Fibroblast of peridontal ligament (primary cell): ENCODE measurements around the gene USP38.
"Not testable (repeated sequence)": the region's sequence is repeated elsewhere in the genome, so short reads cannot be mapped to it uniquely, and the experiment has no call there.

Source experiments
- DNase-seq: peaks from one replicate; pipeline ENCODE4 v3.0.0-alpha.2; 2010; ENCODE audit errors: extremely low read depth

Gene USP38

DNA sequence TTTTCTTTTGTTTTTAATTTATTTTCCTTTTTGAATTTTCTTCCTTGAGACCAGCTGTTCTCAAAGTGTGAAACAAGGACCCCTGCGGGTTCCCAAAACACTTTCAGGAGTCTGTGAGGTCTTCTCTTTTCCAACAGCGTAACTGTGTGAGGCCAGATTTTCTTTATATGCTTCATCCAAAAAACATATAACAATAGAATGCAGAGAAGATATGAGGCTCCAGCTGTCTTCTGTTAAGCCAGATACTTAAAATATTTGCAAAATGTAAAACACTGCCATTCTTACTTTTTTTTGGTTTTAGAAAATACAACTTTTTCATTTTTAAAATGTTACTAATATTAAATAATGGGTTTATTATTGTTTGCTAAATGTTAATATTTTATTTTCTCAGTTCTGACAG, 27.8 kb downstream of the USP38 start:
- no peak for DNase-seq

DNA sequence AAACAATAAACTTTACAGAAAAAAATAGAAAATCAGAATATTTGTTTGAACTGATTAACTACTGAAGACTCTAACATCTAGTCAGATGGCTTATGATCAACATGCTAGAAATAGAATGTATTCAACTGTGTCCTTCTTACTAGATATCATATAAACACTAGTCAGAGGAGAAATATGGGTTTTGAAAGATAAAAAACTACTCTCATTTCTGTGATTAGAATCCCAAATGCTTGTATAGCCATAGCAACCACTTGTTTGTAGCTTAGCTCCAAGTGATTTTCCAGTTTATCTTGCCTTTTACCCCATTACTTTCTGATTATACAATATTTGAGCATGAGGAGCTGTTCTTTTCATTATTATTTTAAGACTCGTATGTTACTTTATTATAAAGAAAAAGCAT, 31.2 kb downstream of the USP38 start:
- peak; percentile 25 for DNase-seq

- no peak for DNase-seq
Observed at GRCh38 chr4:143224255-143224654, 39.5 kb downstream of the USP38 start.

- DNase-seq: no peak
Observed at GRCh38 chr4:143225167-143225566, 40.5 kb downstream of the USP38 start.

DNA sequence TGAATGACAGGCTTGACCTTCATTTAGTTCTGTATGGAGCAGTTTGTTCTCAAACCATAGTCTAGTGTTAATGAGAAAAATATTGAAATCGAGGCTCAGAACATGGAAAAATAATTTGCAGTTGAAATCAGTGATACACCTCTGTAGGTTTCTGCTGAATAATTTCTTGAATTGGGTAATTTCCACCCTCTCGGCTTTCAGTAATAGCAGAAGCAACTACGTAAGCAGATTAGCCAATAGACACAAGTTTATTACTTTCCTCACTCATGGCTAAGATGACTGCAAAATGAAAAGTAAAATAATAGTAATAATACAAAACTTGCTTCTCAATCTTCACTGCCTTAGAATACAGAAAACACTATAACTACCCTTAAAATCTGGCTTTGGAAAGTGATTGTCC, 46.0 kb downstream of the USP38 start:
- DNase-seq: no peak

DNA sequence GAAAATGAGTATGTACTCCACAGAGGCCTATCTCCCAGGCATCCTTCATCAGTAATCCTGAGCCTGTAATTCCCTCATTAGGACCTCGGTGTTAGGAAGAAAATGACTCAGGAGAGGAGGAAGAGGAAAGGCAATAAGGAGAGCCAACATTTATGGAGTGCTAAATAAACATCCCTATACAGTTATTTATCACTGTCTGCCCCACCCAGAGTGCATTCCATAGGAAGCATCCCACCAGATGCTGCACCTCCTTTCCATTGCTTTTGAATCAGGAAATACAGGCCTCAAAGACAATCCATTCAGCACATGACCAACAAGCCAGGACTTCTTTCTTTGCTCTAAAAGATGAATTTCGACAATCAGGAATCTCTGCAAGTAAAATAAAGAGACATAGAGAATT, 47.6 kb downstream of the USP38 start:
- no peak for DNase-seq

DNA sequence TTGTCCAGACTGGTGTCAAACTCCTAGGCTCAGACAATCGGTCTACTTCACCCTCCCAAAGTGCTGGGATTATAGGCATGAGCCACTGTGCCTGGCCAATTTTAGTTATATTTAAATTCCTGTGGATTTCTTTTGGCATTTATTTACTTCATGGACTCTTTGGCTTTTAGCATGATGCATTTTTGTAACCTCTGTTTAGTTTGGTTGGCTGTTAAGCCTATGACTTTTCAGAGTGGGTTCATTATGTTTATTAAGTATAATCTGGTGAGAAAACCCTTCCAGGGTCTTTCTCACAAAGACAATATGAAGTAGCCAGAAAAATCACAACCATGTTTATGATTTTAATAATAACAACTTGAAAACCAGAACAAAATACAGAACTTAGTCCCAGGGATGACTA, 49.4 kb downstream of the USP38 start:
- peak; percentile 78 for DNase-seq

DNA sequence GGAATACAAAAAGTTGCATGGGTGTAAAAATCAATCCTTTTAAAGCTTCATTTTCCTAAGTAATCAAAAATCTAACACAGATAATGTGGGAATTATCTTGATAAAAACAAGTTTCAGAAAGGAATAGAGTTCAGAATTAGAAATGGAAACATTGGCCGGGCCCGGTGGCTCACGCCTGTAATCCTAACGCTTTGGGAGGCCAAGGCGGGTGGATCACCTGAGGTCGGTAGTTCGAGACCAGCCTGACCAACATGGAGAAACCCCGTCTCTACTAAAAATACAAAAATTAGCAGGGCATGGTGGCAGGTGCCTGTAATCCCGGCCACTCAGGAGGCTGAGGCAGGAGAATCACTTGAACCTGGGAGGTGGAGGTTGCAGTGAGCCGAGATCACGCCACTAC, 52.5 kb downstream of the USP38 start:
- DNase-seq: not testable (repeated sequence)

DNA sequence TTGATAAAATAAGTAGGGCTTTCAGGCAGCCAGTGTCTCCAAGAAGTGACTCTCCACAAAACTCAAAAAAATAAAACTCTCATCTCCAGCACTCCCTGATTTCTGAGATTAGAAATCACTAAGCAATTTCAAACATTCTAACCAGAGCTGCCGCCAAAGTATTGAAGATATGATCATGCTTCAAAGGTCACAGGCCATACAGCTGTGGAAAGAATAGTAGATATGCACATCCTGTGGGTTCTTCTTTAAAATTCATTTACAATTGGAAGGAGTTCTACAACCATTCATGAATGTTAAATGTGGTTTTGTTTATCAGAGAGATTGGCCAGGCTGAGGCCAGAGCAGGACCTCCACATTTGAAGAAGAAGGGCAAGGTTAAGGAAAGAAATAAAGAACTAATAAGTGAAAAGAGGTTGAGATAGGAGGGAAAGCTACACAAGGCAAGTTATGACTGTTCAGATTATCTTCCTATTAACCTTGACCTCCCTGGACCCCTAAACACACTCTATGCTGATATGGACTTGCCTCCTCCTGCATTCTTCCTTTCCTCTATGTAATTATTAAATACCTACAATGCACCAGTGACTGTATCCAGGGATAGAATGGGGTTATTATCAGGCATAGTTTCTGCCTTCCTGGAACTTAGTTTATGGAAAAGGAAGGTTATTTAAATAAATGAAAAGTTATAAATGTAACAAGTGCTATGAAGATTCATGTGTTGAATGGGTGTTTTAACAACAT, 56.4 kb downstream of the USP38 start:
- DNase-seq: no peak

DNA sequence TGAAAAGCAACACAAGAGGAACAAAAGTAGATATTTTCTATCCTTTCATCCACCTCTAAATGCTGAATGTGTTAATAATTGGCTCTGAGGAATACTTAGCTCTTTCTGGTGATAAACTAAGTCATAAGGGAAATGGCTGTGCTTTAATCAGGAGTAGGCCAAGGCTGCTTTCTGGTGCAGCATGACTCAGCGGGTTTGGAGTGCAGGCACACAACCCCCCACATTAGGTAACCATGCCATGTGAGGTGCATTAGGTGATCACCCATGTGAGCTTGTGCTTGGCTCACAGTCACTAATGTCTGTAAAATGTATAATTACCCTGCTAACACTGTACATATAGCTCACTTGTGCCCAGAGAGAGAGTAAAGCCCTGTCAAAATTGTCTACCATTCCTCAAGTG, 57.2 kb downstream of the USP38 start:
- DNase-seq: no peak

DNA sequence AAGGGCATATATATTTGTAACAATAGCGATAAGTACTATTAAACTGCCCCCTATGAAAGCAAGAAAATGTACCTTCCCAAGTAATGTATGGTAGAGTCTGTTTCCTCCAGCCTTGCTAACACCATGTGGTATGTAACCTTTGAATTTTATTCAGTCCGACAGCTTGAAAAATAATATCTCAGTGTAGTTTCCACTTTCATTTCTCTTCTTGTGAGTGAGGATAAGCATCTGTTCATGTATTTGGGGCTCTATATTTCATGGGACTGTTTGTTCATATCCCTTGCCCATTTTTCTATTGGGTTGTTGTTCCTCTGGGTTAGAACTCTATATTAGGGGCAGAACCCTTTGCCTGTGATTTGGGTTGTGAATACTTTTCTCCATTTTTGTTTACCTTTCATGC, 58.3 kb downstream of the USP38 start:
- DNase-seq: no peak

GRCh38 chr4:143246977-143247376, 62.3 kb downstream of the USP38 start:
- DNase-seq: no peak

GRCh38 chr4:143247866-143248265, 63.1 kb downstream of the USP38 start:
- DNase-seq: no peak

GRCh38 chr4:143248827-143249226, 64.1 kb downstream of the USP38 start:
- no peak for DNase-seq

GRCh38 chr4:143250617-143251016, 65.9 kb downstream of the USP38 start:
- no peak for DNase-seq

DNA sequence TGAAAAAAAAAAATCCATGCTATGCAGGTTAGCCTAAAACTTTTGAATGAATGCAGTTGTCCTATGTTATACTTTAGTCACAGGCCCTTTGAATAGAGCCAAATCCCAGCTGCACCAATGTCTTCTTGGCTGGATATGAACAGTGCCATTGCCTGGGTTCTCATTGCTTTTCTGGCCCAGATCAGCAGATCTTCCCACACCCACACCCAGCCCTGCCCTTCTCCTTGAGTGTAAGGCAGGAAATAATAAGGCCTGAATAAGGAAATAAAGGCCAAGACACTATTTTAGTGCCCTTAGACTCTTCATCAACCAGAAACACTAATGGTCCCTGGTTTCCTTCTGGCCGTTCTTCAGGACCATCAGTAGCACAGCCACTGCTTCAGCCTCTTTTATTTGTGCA, 66.6 kb downstream of the USP38 start:
- DNase-seq: no peak

DNA sequence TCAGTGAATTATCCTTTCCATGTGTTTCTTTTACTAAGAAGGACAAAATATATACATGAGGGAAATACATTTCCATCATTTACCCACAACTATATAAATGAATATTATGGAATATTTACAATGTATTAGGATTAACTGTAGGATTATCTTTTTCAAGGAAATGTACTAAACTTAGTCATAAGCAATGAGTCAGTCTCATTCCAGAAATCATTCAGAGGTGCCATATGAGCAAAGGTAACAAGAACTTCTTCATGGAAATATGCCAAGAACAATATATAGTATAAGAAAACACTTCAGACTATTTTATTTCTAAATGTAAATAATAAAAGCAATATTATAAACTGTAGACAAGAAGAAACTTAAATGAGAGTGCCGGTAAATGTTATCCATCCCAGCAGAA, 67.1 kb downstream of the USP38 start:
- DNase-seq: no peak

DNA sequence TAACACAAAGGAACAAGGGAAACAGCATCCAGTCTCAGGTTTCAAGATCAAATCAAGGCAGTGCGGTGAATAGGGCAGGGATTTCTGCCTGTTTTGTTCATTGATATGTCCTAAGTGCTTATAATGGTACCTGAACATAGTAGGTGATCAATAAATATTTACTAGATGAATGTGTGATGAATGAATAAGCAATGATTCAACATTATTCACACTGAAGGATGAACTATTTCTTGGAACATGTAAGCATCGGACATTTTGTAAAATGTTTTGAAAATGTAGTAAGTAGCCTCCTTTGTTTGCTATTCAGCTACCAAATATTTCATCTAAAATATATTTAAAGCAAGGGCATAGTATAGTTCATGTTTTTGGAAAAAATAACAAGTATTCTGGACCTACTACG, 67.8 kb downstream of the USP38 start:
- DNase-seq: no peak

DNA sequence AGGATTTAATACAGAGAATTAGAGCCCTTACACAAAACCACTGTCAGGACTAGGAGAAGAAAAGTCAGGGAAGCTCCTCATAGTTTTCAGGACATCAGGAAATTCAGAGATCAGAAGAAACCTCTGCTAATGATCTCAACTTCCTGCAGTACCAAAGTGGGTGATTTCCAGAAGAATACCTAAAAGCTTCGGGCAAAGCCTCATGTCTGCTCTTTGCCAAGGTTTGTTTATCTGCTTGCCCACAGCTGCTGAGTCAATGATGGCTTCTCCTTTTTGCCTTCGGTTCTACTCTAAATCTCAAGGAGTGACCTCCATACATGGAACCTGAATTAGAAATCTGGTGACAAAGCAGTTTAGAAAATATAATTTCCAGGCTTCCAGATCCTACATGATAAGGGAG, 68.4 kb downstream of the USP38 start:
- DNase-seq: no peak

GRCh38 chr4:143254491-143255226, 69.9 kb downstream of the USP38 start:
- DNase-seq: no peak

DNA sequence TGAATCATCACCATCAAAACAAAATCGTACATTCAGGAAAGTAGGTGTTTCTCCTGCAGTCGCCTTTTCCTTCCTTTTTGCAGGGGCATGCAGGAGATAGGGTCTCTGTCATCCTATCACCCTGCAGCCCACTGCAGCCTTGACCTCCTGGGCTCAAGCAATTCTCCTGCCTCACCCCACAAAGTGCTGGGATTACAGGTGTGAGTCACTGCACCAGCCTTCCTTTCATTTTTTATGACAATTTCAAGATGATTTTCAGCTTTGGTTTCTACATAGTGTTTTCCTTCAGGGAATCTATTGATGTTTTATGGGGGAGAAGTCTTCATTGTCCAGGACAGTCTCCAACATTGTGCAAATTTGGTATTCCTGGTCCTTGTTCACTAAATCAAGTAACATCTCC, 71.7 kb downstream of the USP38 start:
- DNase-seq: no peak

DNA sequence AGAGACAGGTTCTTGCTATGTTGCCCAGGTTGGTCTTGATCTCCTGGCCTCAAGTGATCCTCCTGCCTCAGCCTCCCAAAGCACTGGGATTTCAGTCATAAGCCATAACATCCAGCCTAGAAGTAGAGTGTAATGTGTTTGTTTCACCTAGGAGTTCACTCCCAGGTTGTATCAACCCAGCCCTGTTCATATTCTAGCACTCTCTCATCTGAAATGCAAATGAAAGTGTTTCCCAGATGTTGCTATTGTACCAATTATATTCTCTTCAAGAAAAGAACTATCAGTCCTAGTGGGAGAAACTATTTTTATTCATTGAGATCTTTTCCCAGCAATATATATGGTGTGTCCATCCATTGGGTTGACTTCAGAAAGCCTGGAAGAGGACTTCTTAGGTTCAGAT, 72.6 kb downstream of the USP38 start:
- DNase-seq: no peak

GRCh38 chr4:143260750-143261149, 76.0 kb downstream of the USP38 start:
- no peak for DNase-seq

GRCh38 chr4:143262838-143263237, 78.1 kb downstream of the USP38 start:
- DNase-seq: no peak
